Upper lobe of left lung (tissue), 6 donors: Measurements from ENCODE around the gene FBLN1. TPM values are rescaled to one million over a fixed set of nuclear protein-coding genes. Genes with fewer than 3 reads are reported as not detected.

Experiments used
- ATAC-seq, 2 donors: fragments of 200-7000 bp; cut with Tn5 transposase; one replicate each; pipeline ENCODE4 v1.9.1; 2022; ENCODE audit warnings: mild to moderate bottlenecking in 2 of 2, moderate library complexity in 2 of 2; ENCODE audit not compliant: low FRiP score in 2 of 2
- DNase-seq, 2 donors: peaks; one replicate each; pipeline ENCODE4 v3.0.0-alpha.2; 2019 to 2020
- H3K27ac ChIP-seq, 4 donors: fragments of 200-600 bp; sonication (generic); one replicate each; pipeline ENCODE4 v1.5.1; 2016 to 2019
- H3K27me3 ChIP-seq, 4 donors: fragments of 200-600 bp; sonication (generic); one replicate each; pipeline ENCODE4 v1.5.1; 2017 to 2019
- H3K36me3 ChIP-seq, 4 donors: fragments of 200-600 bp; sonication (generic); one replicate each; pipeline ENCODE4 v1.5.1; 2016 to 2019
- H3K4me1 ChIP-seq, 4 donors: fragments of 200-600 bp; sonication (generic); one replicate each; pipeline ENCODE4 v1.5.1; 2018 to 2019
- H3K4me3 ChIP-seq, 4 donors: fragments of 200-600 bp; sonication (generic); one replicate each; pipeline ENCODE4 v1.5.1; 2017 to 2019; ENCODE audit warnings: mild to moderate bottlenecking in 2 of 4, moderate library complexity in 1 of 4
- H3K9me3 ChIP-seq, 4 donors: fragments of 200-600 bp; sonication (generic); one replicate each; pipeline ENCODE4 v1.5.1; 2018 to 2019
- CTCF ChIP-seq, 6 experiments: fragments of 450-650 bp in 4 of 6; fragments of 200-600 bp in 2 of 6; sonication (generic) in 2 of 6; IDR thresholded peaks; one replicate each; pipeline ENCODE4 v1.5.1; 2016 to 2019; ENCODE audit warnings: antibody characterized with exemption in 6 of 6
- EP300 ChIP-seq, 4 donors: sonication (generic); formaldehyde crosslinking; IDR thresholded peaks; one replicate each; pipeline ENCODE4 v1.5.1; 2017; ENCODE audit warnings: antibody characterized with exemption in 4 of 4, control low read depth in 2 of 4
- POLR2A ChIP-seq, 4 donors: fragments of 450-650 bp; IDR thresholded peaks; one replicate each; pipeline ENCODE4 v1.5.1; 2016 to 2017; ENCODE audit warnings: antibody characterized with exemption in 4 of 4, mild to moderate bottlenecking in 2 of 4
- POLR2AphosphoS5 ChIP-seq, 2 donors: sonication (generic); formaldehyde crosslinking; IDR thresholded peaks; one replicate each; pipeline ENCODE4 v1.5.1; 2017; ENCODE audit warnings: antibody characterized with exemption in 2 of 2
- WGBS, 2 donors: methylation state at CpG; one replicate each; pipeline ENCODE4 v1.1.5; 2017 to 2018; 5-methylcytosine and 5-hydroxymethylcytosine counted together
- total RNA-seq, 6 donors: library from RNA; depleted of rRNA in 4 of 6; stranded (reverse); fragments of >200 nt in 4 of 6; gene quantifications; one replicate each; pipeline versions ENCODE4 v1.1.0 to v1.2.1, GENCODE V29; 2016 to 2021
- donor health status: DM: no; HTN: no; CAD: no; lungs with moderate emphysema.
- donor health status: DM: no; HTN: yes; CAD: no; lungs with severe emphysema.

Gene FBLN1
- total RNA-seq, 6 donors from 2014 or later, result 63.9 to 523 (median 207) TPM

DNA sequence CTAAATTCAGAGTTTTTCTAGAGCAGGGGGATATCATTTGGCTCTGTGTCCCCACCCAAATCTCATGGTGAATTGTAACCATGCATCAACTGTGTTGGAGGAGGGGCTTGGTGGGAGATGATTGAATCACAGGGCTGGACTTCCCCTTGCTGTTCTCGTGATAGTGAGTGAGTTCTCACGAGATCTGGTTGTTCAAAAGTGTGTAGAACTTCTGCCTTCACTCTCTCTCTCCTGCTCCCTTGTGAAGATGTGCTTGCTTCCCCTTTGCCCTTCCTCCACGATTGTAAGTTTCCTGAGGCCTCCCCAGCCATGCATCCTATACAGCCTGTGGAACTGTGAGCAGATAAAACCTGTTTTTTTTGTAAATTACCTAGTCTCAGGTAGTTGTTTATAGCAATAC is 22.0 kb upstream of the FBLN1 start:
- Histone ChIP-seq H3K4me3 (no peak overlapping the region), H3K4me1 (no peaks in the 10 kb centered on the region), H3K9me3 (no peaks in the 10 kb centered on the region), H3K27ac (no peak overlapping the region), H3K27me3 (no peaks in the 10 kb centered on the region), H3K36me3 (no peaks in the 10 kb centered on the region)
- no peak for TF ChIP-seq POLR2A (IDR thresholded peaks at IDR 0.05)
- no peak for TF ChIP-seq CTCF (IDR thresholded peaks at IDR 0.05)
- TF ChIP-seq EP300 (IDR thresholded peaks at IDR 0.05), result no peak
- no peak for TF ChIP-seq POLR2AphosphoS5 (IDR thresholded peaks at IDR 0.05)
- DNase-seq, result no peak
- ATAC-seq, result no peak
- WGBS, 2 donors, result 75 to 86% methylated on average over 3 of the region's 3 CpGs

GRCh38 chr22:45481661-45482060 is 21.0 kb upstream of the FBLN1 start:
- ATAC-seq (no peak), DNase-seq (no peak)
- Histone ChIP-seq H3K4me3 (no peak overlapping the region), H3K4me1 (no peaks in the 10 kb centered on the region), H3K27ac (no peak overlapping the region), H3K9me3 (no peaks in the 10 kb centered on the region), H3K27me3 (no peaks in the 10 kb centered on the region), H3K36me3 (no peaks in the 10 kb centered on the region)
- no peak for TF ChIP-seq CTCF (IDR thresholded peaks at IDR 0.05)
- TF ChIP-seq POLR2A (IDR thresholded peaks at IDR 0.05), result no peak
- TF ChIP-seq POLR2AphosphoS5 (IDR thresholded peaks at IDR 0.05), result no peak
- no peak for TF ChIP-seq EP300 (IDR thresholded peaks at IDR 0.05)
- 72 to 80% methylated on average over 5 of the region's 5 CpGs for WGBS, 2 donors

GRCh38 chr22:45482169-45482568 is 20.5 kb upstream of the FBLN1 start:
- 63 to 77% methylated on average over 2 of the region's 2 CpGs for WGBS, 2 donors

DNA sequence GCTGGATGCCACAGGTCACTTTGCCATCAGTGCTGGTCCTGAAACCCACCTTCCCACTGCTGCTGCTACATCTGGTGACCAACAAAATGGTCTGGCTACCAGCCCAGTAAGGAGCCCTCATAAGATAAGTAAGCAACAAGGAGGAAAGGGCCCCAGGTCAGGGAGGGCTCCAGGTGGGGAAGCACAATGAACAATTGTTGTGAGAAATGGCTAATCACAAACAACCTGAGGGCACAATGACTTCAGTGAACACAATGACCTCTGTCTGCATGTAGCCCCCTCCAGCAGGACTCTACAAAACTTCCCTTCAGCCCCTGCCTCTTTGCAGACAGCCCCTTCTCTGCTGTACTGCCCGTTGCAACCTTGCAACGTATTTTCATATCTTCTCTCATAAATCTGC is 19.4 kb upstream of the FBLN1 start:
- TF ChIP-seq POLR2AphosphoS5 (IDR thresholded peaks at IDR 0.05) (no peak), CTCF (IDR thresholded peaks at IDR 0.05) (no peak), EP300 (IDR thresholded peaks at IDR 0.05) (no peak), POLR2A (IDR thresholded peaks at IDR 0.05) (no peak)
- Histone ChIP-seq H3K9me3 (no peaks in the 10 kb centered on the region), H3K4me3 (no peak overlapping the region), H3K27me3 (no peaks in the 10 kb centered on the region), H3K27ac (no peak overlapping the region), H3K4me1 (no peaks in the 10 kb centered on the region), H3K36me3 (no peaks in the 10 kb centered on the region)
- 81 to 83% methylated on average over 2 of the region's 2 CpGs for WGBS, 2 donors
- ATAC-seq (no peak), DNase-seq (no peak)

More at GRCh38 chr22:45482169-45482568, 20.5 kb upstream of the FBLN1 start:
- Histone ChIP-seq H3K27ac (no peak overlapping the region), H3K4me1 (no peaks in the 10 kb centered on the region), H3K27me3 (no peaks in the 10 kb centered on the region), H3K9me3 (no peaks in the 10 kb centered on the region), H3K4me3 (no peak overlapping the region), H3K36me3 (no peaks in the 10 kb centered on the region)
- TF ChIP-seq EP300 (IDR thresholded peaks at IDR 0.05), result no peak
- TF ChIP-seq POLR2A (IDR thresholded peaks at IDR 0.05), result no peak
- TF ChIP-seq CTCF (IDR thresholded peaks at IDR 0.05), result no peak
- TF ChIP-seq POLR2AphosphoS5 (IDR thresholded peaks at IDR 0.05), result no peak
- DNase-seq, result no peak
- no peak for ATAC-seq

- Histone ChIP-seq H3K36me3 (no peaks in the 10 kb centered on the region), H3K27me3 (no peaks in the 10 kb centered on the region), H3K4me3 (no peak overlapping the region), H3K27ac (no peak overlapping the region), H3K9me3 (no peaks in the 10 kb centered on the region), H3K4me1 (no peaks in the 10 kb centered on the region)
- ATAC-seq (peak in 1 of 2 donors; percentile 37), DNase-seq (no peak)
- WGBS, 2 donors, result 42 to 53% methylated on average over 5 of the region's 5 CpGs
- TF ChIP-seq POLR2AphosphoS5 (IDR thresholded peaks at IDR 0.05), result no peak
- no peak for TF ChIP-seq POLR2A (IDR thresholded peaks at IDR 0.05)
- no peak for TF ChIP-seq CTCF (IDR thresholded peaks at IDR 0.05)
- TF ChIP-seq EP300 (IDR thresholded peaks at IDR 0.05), result no peak
Observed at GRCh38 chr22:45483918-45484499, 18.7 kb upstream of the FBLN1 start.
